Neural cell (in vitro differentiated cells): ENCODE measurements around the gene CHD2. TPM values are rescaled to one million over a fixed set of nuclear protein-coding genes. Genes with fewer than 3 reads are reported as not detected.
"Not testable (repeated sequence)": the region's sequence is repeated elsewhere in the genome, so short reads cannot be mapped to it uniquely, and the experiment has no call there.

Experiments used
- H2AFZ ChIP-seq: fragments of 200-600, 300-800 bp; sonication (generic), shearing (Covaris generic); 2 replicates; pipeline ENCODE4 v1.6.0; 2014; ENCODE audit warnings: low read depth, mild to moderate bottlenecking, antibody characterized with exemption, low read length, moderate library complexity
- H3F3A ChIP-seq: fragments of 200-600 bp; shearing (Covaris generic); 2 replicates; pipeline ENCODE4 v1.6.1; 2016; ENCODE audit warnings: mild to moderate bottlenecking, moderate library complexity, mixed read lengths, antibody characterized with exemption, low read length; ENCODE audit not compliant: insufficient read depth, poor library complexity, severe bottlenecking
- H3K27ac ChIP-seq: fragments of 200-600, 300-800 bp; sonication (generic), shearing (Covaris generic); 2 replicates; pipeline ENCODE4 v1.5.1; 2014; ENCODE audit warnings: mild to moderate bottlenecking, low read length, moderate library complexity
- H3K27me3 ChIP-seq: fragments of 300-800, 200-600 bp; sonication (generic), shearing (Covaris generic); 2 replicates; pipeline ENCODE4 v1.6.0; 2014; ENCODE audit warnings: mild to moderate bottlenecking, low read depth, low read length, moderate library complexity; ENCODE audit not compliant: insufficient read depth
- H3K36me3 ChIP-seq: fragments of 300-800, 200-600 bp; sonication (generic), shearing (Covaris generic); 2 replicates; pipeline ENCODE4 v1.5.1; 2014; ENCODE audit warnings: mild to moderate bottlenecking, antibody characterized with exemption, low read length, moderate library complexity; ENCODE audit not compliant: insufficient read depth
- H3K4me2 ChIP-seq: fragments of 300-800, 200-600 bp; sonication (generic), shearing (Covaris generic); 2 replicates; pipeline ENCODE4 v1.6.0; 2014; ENCODE audit warnings: mild to moderate bottlenecking, low read length
- H3K4me3 ChIP-seq: fragments of 300-800, 200-600 bp; sonication (generic), shearing (Covaris generic); 2 replicates; pipeline ENCODE4 v1.5.1; 2014; ENCODE audit warnings: mild to moderate bottlenecking, low read length, moderate library complexity
- H3K79me2 ChIP-seq: fragments of 200-600 bp; shearing (Covaris generic); replicated peaks from 2 replicates; pipeline ENCODE4 v1.6.0; 2014; ENCODE audit warnings: mild to moderate bottlenecking, low read length, moderate library complexity; ENCODE audit not compliant: insufficient read depth
- H3K9ac ChIP-seq: fragments of 300-800, 200-600 bp; sonication (generic), shearing (Covaris generic); 2 replicates; pipeline ENCODE4 v1.6.1; 2016; ENCODE audit warnings: mild to moderate bottlenecking, low read length, mixed read lengths
- H3K9me2 ChIP-seq: fragments of 200-600 bp; shearing (Covaris generic); 2 replicates; pipeline ENCODE4 v1.6.1; 2016; ENCODE audit warnings: mild to moderate bottlenecking, low read length, mixed read lengths; ENCODE audit not compliant: insufficient read depth
- H3K9me3 ChIP-seq: fragments of 200-600, 300-800 bp; sonication (generic), shearing (Covaris generic); 2 replicates; pipeline ENCODE4 v1.6.1; 2016; ENCODE audit warnings: mild to moderate bottlenecking, mixed run types, low read length, moderate library complexity, mixed read lengths
- H4K20me1 ChIP-seq: fragments of 200-600 bp; shearing (Covaris generic); 2 replicates; pipeline ENCODE4 v1.6.1; 2016; ENCODE audit warnings: mild to moderate bottlenecking, mixed run types; ENCODE audit not compliant: insufficient read depth
- EP300 ChIP-seq: fragments of 450-650 bp; conservative IDR thresholded peaks from 2 replicates; pipeline ENCODE4 v1.6.1; 2014; ENCODE audit warnings: antibody characterized with exemption, mild to moderate bottlenecking, moderate library complexity; ENCODE audit not compliant: poor library complexity, severe bottlenecking
- EZH2 ChIP-seq: fragments of 200-600, 300-800 bp; shearing (Covaris generic), sonication (generic); IDR thresholded peaks from 2 replicates; pipeline ENCODE4 v1.6.1; 2014; ENCODE audit warnings: antibody characterized with exemption, low read length, borderline replicate concordance, mild to moderate bottlenecking; ENCODE audit not compliant: insufficient read depth, poor library complexity, severe bottlenecking
- MXI1 ChIP-seq: fragments of 450-650 bp; conservative IDR thresholded peaks from 2 replicates; pipeline ENCODE4 v1.6.1; 2014; ENCODE audit warnings: antibody characterized with exemption, mild to moderate bottlenecking; ENCODE audit not compliant: poor library complexity, severe bottlenecking
- POLR2AphosphoS5 ChIP-seq: IDR thresholded peaks from 2 replicates; pipeline ENCODE4 v1.6.1; 2012
- RAD21 ChIP-seq: fragments of 450-650 bp; conservative IDR thresholded peaks from 2 replicates; pipeline ENCODE4 v1.6.1; 2014; ENCODE audit warnings: antibody characterized with exemption, mild to moderate bottlenecking, moderate library complexity
- SMC3 ChIP-seq: fragments of 450-650 bp; conservative IDR thresholded peaks from 2 replicates; pipeline ENCODE4 v1.6.1; 2014; ENCODE audit warnings: antibody characterized with exemption, mild to moderate bottlenecking, moderate library complexity; ENCODE audit not compliant: poor library complexity
- TAF1 ChIP-seq: IDR thresholded peaks from 2 replicates; pipeline ENCODE4 v1.6.1; 2012; ENCODE audit warnings: low read depth
- polyA plus RNA-seq: library from polyadenylated mRNA; depleted of rRNA; stranded (reverse); fragments of >200 nt; gene quantifications from 2 replicates; pipeline ENCODE4 v1.2.3, GENCODE V29; 2014
- TF ChIP-seq, protein P1 (sequence below): fragments of 450-650 bp; IDR thresholded peaks from 2 replicates; pipeline ENCODE4 v1.5.1; 2014; ENCODE audit warnings: antibody characterized with exemption, mild to moderate bottlenecking, moderate library complexity; ENCODE audit not compliant: poor library complexity, severe bottlenecking
- TF ChIP-seq, protein P2 (sequence below): IDR thresholded peaks from 2 replicates; pipeline ENCODE4 v1.6.1; 2012; ENCODE audit warnings: borderline replicate concordance

The CHD2 gene
- polyA plus RNA-seq, 1 donor from 2014 or later, result 113 TPM

DNA sequence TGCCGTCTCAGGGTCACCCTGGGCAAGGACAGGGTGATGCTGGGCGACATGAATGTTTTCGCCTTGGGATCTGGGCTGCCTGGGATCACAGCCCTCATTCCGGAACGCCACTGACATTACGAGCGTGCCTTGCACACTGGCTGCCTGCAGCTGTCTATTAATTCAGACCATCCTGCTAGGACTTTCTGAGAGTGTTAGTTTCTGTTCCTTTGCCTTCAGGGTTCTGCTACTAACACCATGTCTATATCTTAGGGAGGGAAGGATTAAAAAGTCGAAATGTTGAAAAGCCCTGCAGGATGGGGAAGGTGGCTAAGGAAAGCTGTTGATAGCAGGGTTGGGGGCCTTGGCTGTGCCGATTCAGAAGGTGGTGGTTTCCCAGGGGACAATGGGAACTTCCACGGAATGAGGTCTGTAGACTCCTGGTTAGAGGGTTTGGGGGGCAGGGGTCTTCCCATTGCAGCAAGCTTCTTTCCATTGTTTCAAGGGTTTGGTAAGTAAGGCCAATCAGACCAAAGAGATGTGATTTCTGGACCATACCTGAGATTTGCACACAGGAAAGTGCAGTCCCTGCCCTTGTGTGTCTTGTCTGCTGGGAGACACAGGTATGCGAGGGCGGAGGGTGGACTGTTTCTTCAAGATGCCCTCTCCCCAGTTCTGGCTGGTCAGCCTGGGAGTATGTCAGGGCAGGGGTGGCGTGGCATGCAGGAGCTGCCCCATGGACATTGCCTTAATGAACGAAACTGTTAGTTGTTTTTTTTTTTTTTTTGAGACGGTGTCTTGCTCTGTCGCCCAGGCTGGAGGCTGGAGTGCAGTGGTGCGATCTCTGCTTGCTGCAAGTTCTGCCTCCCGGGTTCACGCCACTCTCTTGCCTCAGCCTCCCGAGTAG is 137.9 kb downstream of the CHD2 start:
- TF ChIP-seq, protein P1, sequence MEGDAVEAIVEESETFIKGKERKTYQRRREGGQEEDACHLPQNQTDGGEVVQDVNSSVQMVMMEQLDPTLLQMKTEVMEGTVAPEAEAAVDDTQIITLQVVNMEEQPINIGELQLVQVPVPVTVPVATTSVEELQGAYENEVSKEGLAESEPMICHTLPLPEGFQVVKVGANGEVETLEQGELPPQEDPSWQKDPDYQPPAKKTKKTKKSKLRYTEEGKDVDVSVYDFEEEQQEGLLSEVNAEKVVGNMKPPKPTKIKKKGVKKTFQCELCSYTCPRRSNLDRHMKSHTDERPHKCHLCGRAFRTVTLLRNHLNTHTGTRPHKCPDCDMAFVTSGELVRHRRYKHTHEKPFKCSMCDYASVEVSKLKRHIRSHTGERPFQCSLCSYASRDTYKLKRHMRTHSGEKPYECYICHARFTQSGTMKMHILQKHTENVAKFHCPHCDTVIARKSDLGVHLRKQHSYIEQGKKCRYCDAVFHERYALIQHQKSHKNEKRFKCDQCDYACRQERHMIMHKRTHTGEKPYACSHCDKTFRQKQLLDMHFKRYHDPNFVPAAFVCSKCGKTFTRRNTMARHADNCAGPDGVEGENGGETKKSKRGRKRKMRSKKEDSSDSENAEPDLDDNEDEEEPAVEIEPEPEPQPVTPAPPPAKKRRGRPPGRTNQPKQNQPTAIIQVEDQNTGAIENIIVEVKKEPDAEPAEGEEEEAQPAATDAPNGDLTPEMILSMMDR, result no peak
- TF ChIP-seq MXI1, result no peak
- TF ChIP-seq EZH2, result no peak
- TF ChIP-seq SMC3, result no peak
- no peak for TF ChIP-seq POLR2AphosphoS5
- TF ChIP-seq RAD21, result no peak
- TF ChIP-seq TAF1, result no peak
- no peak for TF ChIP-seq EP300
- TF ChIP-seq, protein P2, sequence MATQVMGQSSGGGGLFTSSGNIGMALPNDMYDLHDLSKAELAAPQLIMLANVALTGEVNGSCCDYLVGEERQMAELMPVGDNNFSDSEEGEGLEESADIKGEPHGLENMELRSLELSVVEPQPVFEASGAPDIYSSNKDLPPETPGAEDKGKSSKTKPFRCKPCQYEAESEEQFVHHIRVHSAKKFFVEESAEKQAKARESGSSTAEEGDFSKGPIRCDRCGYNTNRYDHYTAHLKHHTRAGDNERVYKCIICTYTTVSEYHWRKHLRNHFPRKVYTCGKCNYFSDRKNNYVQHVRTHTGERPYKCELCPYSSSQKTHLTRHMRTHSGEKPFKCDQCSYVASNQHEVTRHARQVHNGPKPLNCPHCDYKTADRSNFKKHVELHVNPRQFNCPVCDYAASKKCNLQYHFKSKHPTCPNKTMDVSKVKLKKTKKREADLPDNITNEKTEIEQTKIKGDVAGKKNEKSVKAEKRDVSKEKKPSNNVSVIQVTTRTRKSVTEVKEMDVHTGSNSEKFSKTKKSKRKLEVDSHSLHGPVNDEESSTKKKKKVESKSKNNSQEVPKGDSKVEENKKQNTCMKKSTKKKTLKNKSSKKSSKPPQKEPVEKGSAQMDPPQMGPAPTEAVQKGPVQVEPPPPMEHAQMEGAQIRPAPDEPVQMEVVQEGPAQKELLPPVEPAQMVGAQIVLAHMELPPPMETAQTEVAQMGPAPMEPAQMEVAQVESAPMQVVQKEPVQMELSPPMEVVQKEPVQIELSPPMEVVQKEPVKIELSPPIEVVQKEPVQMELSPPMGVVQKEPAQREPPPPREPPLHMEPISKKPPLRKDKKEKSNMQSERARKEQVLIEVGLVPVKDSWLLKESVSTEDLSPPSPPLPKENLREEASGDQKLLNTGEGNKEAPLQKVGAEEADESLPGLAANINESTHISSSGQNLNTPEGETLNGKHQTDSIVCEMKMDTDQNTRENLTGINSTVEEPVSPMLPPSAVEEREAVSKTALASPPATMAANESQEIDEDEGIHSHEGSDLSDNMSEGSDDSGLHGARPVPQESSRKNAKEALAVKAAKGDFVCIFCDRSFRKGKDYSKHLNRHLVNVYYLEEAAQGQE, result no peak
- H3K9me3 ChIP-seq, result no peaks in the 10 kb centered on the region
- no peak overlapping the region for H3K9ac ChIP-seq
- no peak overlapping the region for H3K27ac ChIP-seq
- H3K9me2 ChIP-seq, result no peaks in the 10 kb centered on the region
- no peaks in the 10 kb centered on the region for H4K20me1 ChIP-seq
- no peaks in the 10 kb centered on the region for H3K79me2 ChIP-seq
- H3K4me2 ChIP-seq, result no peak overlapping the region
- no peak overlapping the region for H2AFZ ChIP-seq
- H3K4me3 ChIP-seq, result no peak overlapping the region
- H3K27me3 ChIP-seq, result no peaks in the 10 kb centered on the region
- H3F3A ChIP-seq, result no peaks in the 10 kb centered on the region
- H3K36me3 ChIP-seq, result no peaks in the 10 kb centered on the region

GRCh38 chr15:93039562-93040287 is 139.6 kb downstream of the CHD2 start:
- H3K79me2 ChIP-seq, H3F3A ChIP-seq, H2AFZ ChIP-seq: not testable (repeated sequence)

More at GRCh38 chr15:93039562-93040287, 139.6 kb downstream of the CHD2 start:
- not testable (repeated sequence) for H3K27ac ChIP-seq, H3K9me3 ChIP-seq, H3K4me3 ChIP-seq, H3K27me3 ChIP-seq, H3K36me3 ChIP-seq, H3K4me2 ChIP-seq, H3K9me2 ChIP-seq, H4K20me1 ChIP-seq, H3K9ac ChIP-seq
